Ishikawa (cell line): ENCODE measurements around the gene COL6A1.

ENCODE experiments used
- CEBPB ChIP-seq: IDR thresholded peaks from 2 replicates; pipeline ENCODE4 v1.6.1; 2012
- CREB1 ChIP-seq: IDR thresholded peaks from 2 replicates; pipeline ENCODE4 v1.6.1; 2012; ENCODE audit warnings: low read depth
- EGR1 ChIP-seq: IDR thresholded peaks from 2 replicates; pipeline ENCODE4 v1.6.1; 2012
- EP300 ChIP-seq: IDR thresholded peaks from 2 replicates; pipeline ENCODE4 v1.6.1; 2012; ENCODE audit warnings: borderline replicate concordance
- FOXM1 ChIP-seq: IDR thresholded peaks from 2 replicates; pipeline ENCODE4 v1.6.1; 2012; ENCODE audit warnings: low read depth, borderline replicate concordance
- MAX ChIP-seq: IDR thresholded peaks from 2 replicates; pipeline ENCODE4 v1.6.1; 2012
- NFIC ChIP-seq: IDR thresholded peaks from 2 replicates; pipeline ENCODE4 v1.6.1; 2012
- RAD21 ChIP-seq: IDR thresholded peaks from 2 replicates; pipeline ENCODE4 v1.6.1; 2012; ENCODE audit warnings: low read depth
- TAF1 ChIP-seq: IDR thresholded peaks from 2 replicates; pipeline ENCODE4 v1.6.1; 2012; ENCODE audit warnings: low read depth, mild to moderate bottlenecking
- TCF12 ChIP-seq: IDR thresholded peaks from 2 replicates; pipeline ENCODE4 v1.6.1; 2012; ENCODE audit warnings: low read depth
- TEAD4 ChIP-seq: IDR thresholded peaks from 2 replicates; pipeline ENCODE4 v1.6.1; 2012
- YY1 ChIP-seq: IDR thresholded peaks from 2 replicates; pipeline ENCODE4 v1.6.1; 2012; ENCODE audit warnings: low read depth
- ZBTB7A ChIP-seq: IDR thresholded peaks from 2 replicates; pipeline ENCODE4 v1.6.1; 2012; ENCODE audit warnings: low read depth
- TF ChIP-seq, protein P1 (sequence below): IDR thresholded peaks from 2 replicates; pipeline ENCODE4 v1.6.1; 2012; ENCODE audit warnings: low read depth, mild to moderate bottlenecking
- TF ChIP-seq, protein P2 (sequence below): IDR thresholded peaks from 2 replicates; pipeline ENCODE4 v1.6.1; 2012

Gene COL6A1

DNA sequence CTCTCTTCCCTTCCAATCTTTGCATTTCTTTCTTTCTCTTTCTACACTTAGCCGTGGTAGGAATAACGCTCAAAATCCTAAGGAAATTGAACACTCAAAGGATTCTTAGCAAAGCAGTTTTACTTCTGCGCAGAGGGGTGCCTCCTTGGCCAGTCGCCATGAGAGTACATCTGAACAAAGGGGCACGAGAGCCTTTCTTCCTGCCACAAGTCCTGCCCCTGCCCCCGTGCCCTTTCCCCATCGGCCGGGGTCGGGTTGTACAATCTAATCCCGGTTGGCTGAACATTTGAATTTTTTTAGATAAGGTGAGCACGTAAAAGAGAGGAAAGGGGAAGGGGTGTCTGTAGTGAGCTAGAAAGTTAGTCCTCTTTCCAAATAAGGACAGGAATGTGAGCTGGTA lies 28.6 kb upstream of the COL6A1 start:
- TF ChIP-seq FOXM1 = no peak
- no peak for TF ChIP-seq EGR1
- no peak for TF ChIP-seq EP300
- TF ChIP-seq YY1 = no peak
- TF ChIP-seq TCF12 = no peak
- TF ChIP-seq, protein P1, sequence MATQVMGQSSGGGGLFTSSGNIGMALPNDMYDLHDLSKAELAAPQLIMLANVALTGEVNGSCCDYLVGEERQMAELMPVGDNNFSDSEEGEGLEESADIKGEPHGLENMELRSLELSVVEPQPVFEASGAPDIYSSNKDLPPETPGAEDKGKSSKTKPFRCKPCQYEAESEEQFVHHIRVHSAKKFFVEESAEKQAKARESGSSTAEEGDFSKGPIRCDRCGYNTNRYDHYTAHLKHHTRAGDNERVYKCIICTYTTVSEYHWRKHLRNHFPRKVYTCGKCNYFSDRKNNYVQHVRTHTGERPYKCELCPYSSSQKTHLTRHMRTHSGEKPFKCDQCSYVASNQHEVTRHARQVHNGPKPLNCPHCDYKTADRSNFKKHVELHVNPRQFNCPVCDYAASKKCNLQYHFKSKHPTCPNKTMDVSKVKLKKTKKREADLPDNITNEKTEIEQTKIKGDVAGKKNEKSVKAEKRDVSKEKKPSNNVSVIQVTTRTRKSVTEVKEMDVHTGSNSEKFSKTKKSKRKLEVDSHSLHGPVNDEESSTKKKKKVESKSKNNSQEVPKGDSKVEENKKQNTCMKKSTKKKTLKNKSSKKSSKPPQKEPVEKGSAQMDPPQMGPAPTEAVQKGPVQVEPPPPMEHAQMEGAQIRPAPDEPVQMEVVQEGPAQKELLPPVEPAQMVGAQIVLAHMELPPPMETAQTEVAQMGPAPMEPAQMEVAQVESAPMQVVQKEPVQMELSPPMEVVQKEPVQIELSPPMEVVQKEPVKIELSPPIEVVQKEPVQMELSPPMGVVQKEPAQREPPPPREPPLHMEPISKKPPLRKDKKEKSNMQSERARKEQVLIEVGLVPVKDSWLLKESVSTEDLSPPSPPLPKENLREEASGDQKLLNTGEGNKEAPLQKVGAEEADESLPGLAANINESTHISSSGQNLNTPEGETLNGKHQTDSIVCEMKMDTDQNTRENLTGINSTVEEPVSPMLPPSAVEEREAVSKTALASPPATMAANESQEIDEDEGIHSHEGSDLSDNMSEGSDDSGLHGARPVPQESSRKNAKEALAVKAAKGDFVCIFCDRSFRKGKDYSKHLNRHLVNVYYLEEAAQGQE = no peak
- TF ChIP-seq, protein P2, sequence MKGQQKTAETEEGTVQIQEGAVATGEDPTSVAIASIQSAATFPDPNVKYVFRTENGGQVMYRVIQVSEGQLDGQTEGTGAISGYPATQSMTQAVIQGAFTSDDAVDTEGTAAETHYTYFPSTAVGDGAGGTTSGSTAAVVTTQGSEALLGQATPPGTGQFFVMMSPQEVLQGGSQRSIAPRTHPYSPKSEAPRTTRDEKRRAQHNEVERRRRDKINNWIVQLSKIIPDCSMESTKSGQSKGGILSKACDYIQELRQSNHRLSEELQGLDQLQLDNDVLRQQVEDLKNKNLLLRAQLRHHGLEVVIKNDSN = no peak
- no peak for TF ChIP-seq CREB1
- TF ChIP-seq MAX = no peak
- no peak for TF ChIP-seq RAD21
- TF ChIP-seq TAF1 = no peak
- no peak for TF ChIP-seq TEAD4
- no peak for TF ChIP-seq NFIC
- no peak for TF ChIP-seq ZBTB7A
- no peak for TF ChIP-seq CEBPB

- no peak for TF ChIP-seq YY1
- TF ChIP-seq EP300 = no peak
- TF ChIP-seq ZBTB7A = no peak
- TF ChIP-seq MAX = no peak
- TF ChIP-seq CREB1 = no peak
- no peak for TF ChIP-seq NFIC
- no peak for TF ChIP-seq TAF1
- no peak for TF ChIP-seq RAD21
- no peak for TF ChIP-seq FOXM1
Measured at GRCh38 chr21:45954261-45954660, 27.3 kb upstream of the COL6A1 start.

GRCh38 chr21:45954921-45955320 lies 26.6 kb upstream of the COL6A1 start:
- TF ChIP-seq TAF1 (no peak), EGR1 (no peak), RAD21 (no peak), CREB1 (no peak), CEBPB (no peak), ZBTB7A (no peak), EP300 (no peak), NFIC (no peak), FOXM1 (no peak), YY1 (no peak), MAX (no peak), TCF12 (no peak), TEAD4 (no peak)
- TF ChIP-seq, protein P2 = no peak
- TF ChIP-seq, protein P1 = no peak

- no peak for TF ChIP-seq EGR1
- TF ChIP-seq TEAD4 = no peak
- TF ChIP-seq MAX = no peak
- no peak for TF ChIP-seq RAD21
- TF ChIP-seq NFIC = no peak
- TF ChIP-seq, protein P2 = no peak
- TF ChIP-seq TAF1 = no peak
- TF ChIP-seq CEBPB = no peak
- TF ChIP-seq ZBTB7A = no peak
- no peak for TF ChIP-seq FOXM1
- TF ChIP-seq, protein P1 = no peak
Measured at GRCh38 chr21:45957551-45957950, 24.0 kb upstream of the COL6A1 start.
